Activated CD4-positive, CD25-positive, alpha-beta regulatory T cell treated with anti-CD3 and anti-CD28 coated beads, Interleukin-2, amount 50 U/mL, for 16 hours (primary cell): ENCODE data around the gene HDAC4.

Experiments
- DNase-seq: peaks from one replicate; pipeline ENCODE4 v3.0.0-alpha.2; 2020; ENCODE audit warnings: low read depth, low spot score

The HDAC4 gene

GRCh38 chr2:239429473-239430350, 28.9 kb upstream of the HDAC4 start:
- DNase-seq = no peak

- no peak for DNase-seq
These were observed 24.8 kb upstream of the HDAC4 start for GRCh38 chr2:239425631-239426030.

DNA sequence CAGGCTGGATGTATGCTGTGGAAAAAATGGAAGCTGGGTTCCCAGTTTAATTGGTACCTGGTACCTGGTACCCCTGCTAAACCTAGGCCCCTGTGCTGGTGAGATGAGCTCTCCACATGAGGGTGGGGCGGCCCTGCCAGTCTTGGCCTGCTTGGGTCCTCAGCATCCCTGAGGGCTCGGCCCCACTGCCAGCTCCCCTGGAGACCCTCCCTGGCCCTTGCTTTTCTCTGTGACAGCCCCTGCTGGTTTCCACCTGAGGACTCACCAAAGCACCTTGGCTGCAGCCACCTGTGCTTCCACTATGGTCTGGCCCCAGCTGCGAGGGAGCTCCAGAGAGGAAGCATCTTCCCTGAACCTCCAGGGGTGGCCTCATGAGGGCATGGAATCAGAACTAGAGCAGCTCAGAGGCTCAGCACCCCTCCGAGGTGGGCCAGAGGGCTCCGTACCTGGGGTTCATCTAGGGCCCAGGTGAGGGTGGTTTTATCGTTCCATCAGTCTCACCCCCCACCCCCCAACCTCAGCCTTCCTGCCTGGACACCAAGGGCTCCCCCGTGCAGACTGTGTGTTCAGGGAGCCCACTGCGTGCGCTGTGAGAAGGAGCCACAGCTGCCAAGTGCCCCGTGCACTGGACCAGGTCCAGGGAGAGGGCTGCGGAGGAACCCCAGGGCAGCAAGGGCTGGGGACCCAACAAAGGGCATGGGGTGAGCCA, 23.7 kb upstream of the HDAC4 start:
- DNase-seq = no peak

- DNase-seq = no peak
These were observed 22.7 kb upstream of the HDAC4 start for GRCh38 chr2:239423551-239423950.

DNA sequence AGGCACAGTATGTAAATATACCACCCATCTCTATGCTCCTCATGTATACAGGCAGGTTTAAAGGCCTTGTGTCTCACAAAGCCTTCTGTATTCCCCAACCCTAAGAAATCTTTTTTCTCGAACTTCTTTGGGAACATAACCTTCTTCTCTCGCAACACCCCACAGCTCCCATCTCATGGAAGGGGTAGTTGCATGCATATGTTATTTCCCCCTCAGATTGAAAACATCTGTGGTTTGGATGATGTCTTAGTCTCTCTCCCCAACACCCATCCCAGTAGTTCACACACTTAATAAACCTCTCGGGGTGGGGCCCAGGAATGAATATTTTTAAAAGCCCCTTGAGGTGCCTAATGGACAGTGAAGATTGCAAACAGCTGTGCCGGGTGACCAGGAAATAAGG, 21.0 kb upstream of the HDAC4 start:
- no peak for DNase-seq

- DNase-seq = no peak
These were observed 19.3 kb upstream of the HDAC4 start for GRCh38 chr2:239420082-239420481.

DNA sequence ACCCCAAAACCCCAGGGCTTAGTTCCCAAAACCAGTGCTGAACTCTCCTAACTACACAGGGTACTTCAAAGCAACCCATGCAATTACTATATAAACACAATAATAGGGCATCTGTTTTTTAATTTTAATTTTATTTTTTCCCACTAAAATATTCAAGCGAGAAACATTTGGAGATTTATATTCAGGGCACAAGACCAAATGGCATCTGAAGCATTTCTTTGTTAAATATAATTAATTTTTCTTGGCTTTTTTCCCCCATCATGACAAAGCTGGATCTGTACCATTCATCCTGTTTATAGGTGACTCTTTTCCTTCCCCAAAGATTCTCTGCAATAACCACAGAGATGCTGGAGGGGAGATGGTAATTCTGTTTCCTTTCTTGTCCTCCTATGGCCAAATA, 18.1 kb upstream of the HDAC4 start:
- DNase-seq = no peak

DNA sequence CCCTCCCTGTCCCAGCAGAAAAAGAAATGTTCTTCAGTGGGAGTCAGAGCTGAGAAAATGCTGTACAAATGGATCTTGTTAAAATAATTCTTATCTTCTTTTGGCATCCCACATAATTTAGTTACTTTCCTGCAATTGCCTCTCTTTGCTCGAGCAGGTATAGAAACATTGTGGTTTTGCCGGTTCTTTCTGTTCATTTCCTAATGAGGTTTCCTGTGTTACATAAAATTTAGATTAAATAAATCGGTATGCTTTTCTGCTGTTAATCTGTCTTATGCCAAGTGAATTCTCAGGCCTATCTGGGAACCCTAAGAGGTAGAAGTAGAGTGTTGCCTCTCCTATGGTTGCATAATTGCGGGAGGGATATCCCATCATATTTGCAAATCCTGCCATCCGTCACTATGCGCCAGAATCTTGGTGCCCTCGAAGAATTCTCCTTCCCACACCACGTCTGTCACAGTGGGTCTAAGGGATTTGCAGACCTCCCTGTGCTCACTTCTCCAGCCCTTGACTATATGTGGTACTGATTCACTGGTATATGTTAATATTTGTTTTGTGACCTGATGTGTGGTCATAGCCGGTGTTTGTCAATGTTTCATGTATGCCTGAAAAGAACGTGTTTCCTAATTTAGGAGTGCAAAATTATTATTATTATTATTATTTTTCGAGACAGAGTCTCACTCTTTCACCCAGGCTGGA, 12.2 kb upstream of the HDAC4 start:
- no peak for DNase-seq

- no peak for DNase-seq
These were observed 10.9 kb upstream of the HDAC4 start for GRCh38 chr2:239411549-239412319.

- DNase-seq = no peak
These were observed 10.3 kb upstream of the HDAC4 start for GRCh38 chr2:239411117-239411516.

GRCh38 chr2:239409976-239410375, 9.2 kb upstream of the HDAC4 start:
- no peak for DNase-seq

DNA sequence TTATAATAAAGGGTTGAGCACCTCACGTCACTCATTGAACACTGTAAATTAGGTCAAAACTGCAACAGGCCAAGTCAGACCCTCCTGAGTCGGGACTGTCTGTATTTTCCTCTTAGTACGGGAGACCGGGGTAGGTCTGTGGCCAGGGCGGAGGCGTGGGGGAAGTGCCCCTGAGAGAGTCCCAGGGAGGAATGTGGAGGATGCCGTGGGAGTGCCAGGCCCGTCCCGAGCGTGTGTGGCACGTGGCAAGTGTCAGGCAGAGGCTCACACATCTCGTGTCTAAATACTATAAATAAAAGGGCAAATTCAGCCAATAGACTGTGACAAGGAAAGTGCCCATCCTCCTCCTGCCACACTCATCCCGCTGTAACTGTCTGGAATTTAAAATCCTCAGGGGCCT, 6.3 kb upstream of the HDAC4 start:
- DNase-seq = no peak

DNA sequence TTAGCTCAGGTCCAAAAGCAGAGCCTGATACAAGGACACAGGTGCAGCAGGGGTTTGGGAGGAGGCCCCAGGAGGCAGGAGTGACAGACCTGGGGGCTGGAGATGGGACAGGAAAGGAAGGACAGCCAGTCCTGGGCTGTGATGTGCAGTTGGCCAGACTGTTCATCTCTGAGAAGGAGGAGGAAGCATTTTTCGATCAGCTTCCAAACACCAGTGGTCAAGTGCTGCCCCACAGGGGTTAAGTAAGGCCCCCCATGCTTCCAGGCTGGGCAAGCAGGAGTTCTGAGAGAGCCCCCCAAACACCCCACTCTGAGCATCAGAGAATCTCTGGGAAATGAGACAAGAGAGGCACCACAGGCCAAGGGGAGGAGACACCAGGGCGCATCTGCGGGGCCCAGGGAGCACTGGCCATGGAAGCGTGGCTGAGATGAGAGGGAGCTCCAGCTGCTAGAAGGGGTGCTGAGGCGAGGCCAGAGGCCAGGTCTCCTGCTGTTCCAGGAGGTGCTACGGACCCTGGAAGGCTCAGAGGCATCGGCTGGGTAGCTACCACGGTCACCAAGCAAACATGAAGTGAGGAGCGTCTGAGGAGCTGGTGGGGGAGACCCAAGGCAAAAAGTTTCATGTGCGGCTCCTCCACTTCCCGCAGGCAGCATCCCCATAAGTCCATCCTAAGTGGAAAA, 5.6 kb upstream of the HDAC4 start:
- DNase-seq = no peak

DNA sequence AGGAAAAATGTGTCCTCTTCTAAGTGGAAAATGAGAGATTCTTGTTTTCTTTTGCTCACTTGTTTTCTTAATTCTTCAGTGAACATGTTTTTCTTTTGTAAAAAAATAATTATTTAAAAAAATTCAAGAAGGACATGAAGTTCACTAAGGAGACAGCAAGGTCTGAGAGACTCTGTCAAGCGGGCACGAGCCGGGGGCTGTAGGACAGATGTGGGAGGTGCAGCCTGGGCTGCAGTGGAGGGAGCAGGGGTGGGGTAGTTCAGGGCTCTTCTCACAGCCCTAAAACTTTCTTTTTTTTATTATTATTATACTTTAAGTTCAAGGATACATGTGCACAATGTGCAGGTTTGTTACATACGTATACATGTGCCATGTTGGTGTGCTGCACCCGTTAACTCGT, 4.3 kb upstream of the HDAC4 start:
- DNase-seq = no peak

DNA sequence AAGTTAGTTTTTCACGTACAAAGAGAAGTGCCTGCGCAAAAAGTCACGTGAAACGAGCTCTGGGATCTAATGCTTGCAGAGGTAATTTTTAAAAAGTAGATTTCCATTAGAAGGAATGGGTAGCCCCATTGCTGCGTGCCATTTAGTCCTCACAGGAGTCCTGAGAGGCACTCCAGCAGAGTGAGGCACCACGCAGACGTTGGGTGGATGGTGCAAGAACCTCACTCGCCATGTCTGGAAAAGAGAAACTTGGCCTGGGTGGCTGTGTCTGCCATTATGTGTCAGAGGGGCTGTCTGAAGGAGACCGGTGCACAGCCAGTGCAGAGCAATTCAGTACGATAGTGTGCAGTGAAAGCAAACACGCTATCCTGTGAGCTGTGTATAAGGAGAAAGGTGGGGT, 1.8 kb upstream of the HDAC4 start:
- no peak for DNase-seq

- no peak for DNase-seq
These were observed 1.0 kb upstream of the HDAC4 start for GRCh38 chr2:239401881-239402233.

DNA sequence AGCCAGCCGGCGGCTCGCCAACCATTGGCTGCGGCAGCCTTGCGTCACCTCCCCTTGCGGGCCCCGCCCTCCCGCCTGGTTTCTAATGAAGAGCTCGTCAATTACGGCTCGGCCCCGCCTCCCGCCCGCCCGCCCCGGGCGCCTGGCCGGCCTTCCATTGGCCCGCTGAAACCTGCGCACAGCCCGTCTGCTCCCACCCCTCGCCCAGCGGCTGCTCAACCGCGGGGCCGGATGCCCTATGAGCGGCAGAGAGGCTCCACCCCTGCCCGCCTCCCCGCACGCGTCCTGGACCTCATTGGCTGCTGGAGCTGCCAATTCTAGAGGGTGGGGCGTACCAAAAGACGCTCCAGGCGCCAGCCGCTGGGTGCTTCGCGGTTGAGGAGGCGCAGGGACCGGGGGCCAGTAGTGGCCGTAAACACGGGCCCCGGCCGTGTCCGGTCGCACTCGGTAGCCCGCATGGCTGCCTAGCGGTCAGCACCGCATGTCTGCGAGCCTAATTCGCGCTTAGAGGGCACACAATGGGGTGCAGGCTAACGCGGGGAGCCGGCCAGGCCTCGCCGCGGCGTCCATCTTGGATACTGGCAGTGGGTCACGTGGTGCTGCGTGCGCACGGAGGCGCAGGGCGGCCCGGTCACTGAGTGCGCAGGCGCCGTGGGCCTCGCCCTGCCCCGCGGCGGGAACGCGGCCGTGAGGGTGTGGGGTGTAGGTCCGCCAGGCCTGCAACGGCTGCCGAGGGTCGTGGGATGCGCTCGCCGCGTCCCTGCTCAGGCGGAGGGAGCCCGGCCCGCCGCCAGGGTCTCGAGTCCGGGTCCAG, 454 bp upstream of the HDAC4 start:
- peak; percentile 99 for DNase-seq

GRCh38 chr2:239399921-239400595, 762 bp downstream of the HDAC4 start:
- DNase-seq = no peak

DNA sequence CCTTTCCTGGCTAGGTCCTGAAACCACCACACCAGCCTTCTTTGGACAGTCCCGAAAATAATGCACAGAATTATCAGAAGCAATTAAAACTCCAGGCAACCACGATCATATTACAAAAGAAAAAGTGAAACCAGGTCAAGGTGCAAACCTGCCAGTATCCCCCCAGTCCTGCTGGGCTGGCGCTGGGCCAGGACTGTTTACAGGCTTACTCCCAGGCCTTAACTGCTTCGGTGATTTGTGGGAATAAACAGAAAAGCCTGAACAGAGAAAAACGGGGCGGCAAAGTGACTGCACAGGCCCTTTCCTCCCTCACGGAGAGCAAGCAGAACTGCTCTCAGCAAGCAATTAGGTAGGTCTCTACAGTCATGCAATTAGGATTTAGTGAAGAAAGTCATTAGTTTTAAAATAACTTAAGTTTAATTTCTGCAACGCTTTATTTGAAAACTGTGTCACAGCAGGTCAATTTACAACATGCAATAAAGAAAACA, 1.3 kb downstream of the HDAC4 start:
- no peak for DNase-seq

- no peak for DNase-seq
These were observed 2.3 kb downstream of the HDAC4 start for GRCh38 chr2:239398521-239398921.
